Ectodermal cell (in vitro differentiated cells): ENCODE data around the gene HAPLN2.

Experiments used
- H3K27ac ChIP-seq: 2 replicates; pipeline ENCODE4 v1.7.0; 2013; ENCODE audit warnings: mild to moderate bottlenecking, low read depth, low read length; ENCODE audit not compliant: insufficient read depth, poor library complexity, severe bottlenecking
- H3K27me3 ChIP-seq: 2 replicates; pipeline ENCODE4 v1.7.0; 2013; ENCODE audit warnings: mild to moderate bottlenecking, low read length; ENCODE audit not compliant: insufficient read depth, control insufficient read depth, poor library complexity, severe bottlenecking
- H3K36me3 ChIP-seq: one replicate; pipeline ENCODE4 v1.7.0; 2013; ENCODE audit warnings: low read length; ENCODE audit not compliant: control insufficient read depth, insufficient read depth
- H3K4me1 ChIP-seq: one replicate; pipeline ENCODE4 v1.7.0; 2013; ENCODE audit warnings: low read length; ENCODE audit not compliant: control insufficient read depth, insufficient read depth
- H3K4me3 ChIP-seq: 2 replicates; pipeline ENCODE4 v1.7.0; 2013; ENCODE audit warnings: low read depth, low read length, control low read depth; ENCODE audit not compliant: insufficient read depth
- H3K9me3 ChIP-seq: 2 replicates; pipeline ENCODE4 v1.7.0; 2013; ENCODE audit warnings: mild to moderate bottlenecking, low read length, moderate library complexity; ENCODE audit not compliant: control insufficient read depth
- WGBS, 2 experiments: methylation state at CpG; one replicate each; pipeline ENCODE4 v1.1.7; 2013; ENCODE audit warnings: missing lambda C conversion rate in 2 of 2; 5-methylcytosine and 5-hydroxymethylcytosine counted together

HAPLN2 gene

GRCh38 chr1:156667610-156667967 is 48.4 kb downstream of the HAPLN2 start:
- H3K27ac ChIP-seq = no peak overlapping the region
- peaks cover 17% of the 10 kb centered on the region for H3K36me3 ChIP-seq
- no peaks in the 10 kb centered on the region for H3K9me3 ChIP-seq
- no peaks in the 10 kb centered on the region for H3K27me3 ChIP-seq
- H3K4me1 ChIP-seq = peaks cover 78% of the 10 kb centered on the region
- no peak overlapping the region for H3K4me3 ChIP-seq
- WGBS, 2 experiments = 46 to 47% methylated on average over 5 of the region's 5 CpGs

GRCh38 chr1:156667968-156668709 is 48.9 kb downstream of the HAPLN2 start:
- no peaks in the 10 kb centered on the region for H3K27me3 ChIP-seq
- H3K27ac ChIP-seq = no peak overlapping the region
- no peaks in the 10 kb centered on the region for H3K9me3 ChIP-seq
- no peak overlapping the region for H3K4me3 ChIP-seq
- peaks cover 23% of the 10 kb centered on the region for H3K36me3 ChIP-seq
- WGBS, 2 experiments = 42 to 46% methylated on average over 5 to 8 of the region's 9 CpGs
- peaks cover 78% of the 10 kb centered on the region for H3K4me1 ChIP-seq

DNA sequence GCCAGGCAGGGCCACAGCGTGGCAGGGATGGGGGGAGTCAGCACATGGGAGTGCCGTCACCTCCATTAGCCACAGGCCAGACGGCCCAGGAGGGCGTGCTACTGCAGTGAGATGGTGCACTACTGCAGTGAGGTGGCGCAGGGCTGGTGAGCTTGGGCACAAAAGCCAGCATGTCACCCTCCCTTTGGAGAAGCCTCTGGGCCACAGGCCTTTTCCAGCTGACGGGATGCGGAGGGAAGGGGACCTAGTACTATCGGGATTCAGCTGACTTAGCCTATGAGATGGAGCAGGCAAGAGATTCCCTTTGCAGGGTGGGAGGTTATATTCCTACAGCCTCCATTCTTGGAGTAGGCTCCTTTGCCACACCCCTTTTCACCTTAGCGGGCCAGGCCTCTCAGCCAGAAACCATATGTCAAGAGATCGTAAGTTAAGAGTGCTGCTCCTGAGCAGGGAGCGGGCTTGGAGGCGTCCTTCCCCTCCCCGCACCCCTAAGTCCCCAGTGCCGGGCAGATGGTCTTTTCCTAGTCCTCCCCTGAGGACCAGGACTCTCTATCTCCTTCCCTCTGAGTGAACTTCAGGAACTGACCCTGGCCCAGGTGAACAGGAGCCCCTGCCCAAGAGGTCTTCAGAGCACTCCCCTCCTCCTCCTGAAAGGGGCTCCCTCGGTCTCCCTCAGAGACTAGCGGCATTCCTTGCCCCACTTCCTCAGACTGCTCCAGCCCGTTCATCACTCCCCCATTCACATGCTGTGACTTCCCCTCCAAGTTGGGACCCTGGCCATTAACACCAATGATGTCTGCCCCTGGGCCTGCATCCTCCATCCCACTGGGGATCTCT is 49.8 kb downstream of the HAPLN2 start:
- 37% methylated on average over 17 of the region's 17 CpGs for WGBS, 2 experiments
- no peaks in the 10 kb centered on the region for H3K9me3 ChIP-seq
- no peak overlapping the region for H3K4me3 ChIP-seq
- peaks cover 25% of the 10 kb centered on the region for H3K36me3 ChIP-seq
- peaks cover 73% of the 10 kb centered on the region for H3K4me1 ChIP-seq
- no peaks in the 10 kb centered on the region for H3K27me3 ChIP-seq
- H3K27ac ChIP-seq = peak overlapping the region; percentile 38

GRCh38 chr1:156669794-156670193 is 50.6 kb downstream of the HAPLN2 start:
- no peaks in the 10 kb centered on the region for H3K9me3 ChIP-seq
- H3K4me3 ChIP-seq = no peak overlapping the region
- H3K27me3 ChIP-seq = no peaks in the 10 kb centered on the region
- 43 to 54% methylated on average over 5 of the region's 5 CpGs for WGBS, 2 experiments
- peaks cover 25% of the 10 kb centered on the region for H3K36me3 ChIP-seq
- no peak overlapping the region for H3K27ac ChIP-seq
- peaks cover 73% of the 10 kb centered on the region for H3K4me1 ChIP-seq

GRCh38 chr1:156670359-156670758 is 51.1 kb downstream of the HAPLN2 start:
- Histone ChIP-seq H3K9me3 (no peaks in the 10 kb centered on the region), H3K27me3 (no peaks in the 10 kb centered on the region), H3K36me3 (peaks cover 25% of the 10 kb centered on the region), H3K4me3 (no peak overlapping the region), H3K4me1 (peaks cover 67% of the 10 kb centered on the region), H3K27ac (no peak overlapping the region)
- 84 to 85% methylated on average over 6 of the region's 6 CpGs for WGBS, 2 experiments

DNA sequence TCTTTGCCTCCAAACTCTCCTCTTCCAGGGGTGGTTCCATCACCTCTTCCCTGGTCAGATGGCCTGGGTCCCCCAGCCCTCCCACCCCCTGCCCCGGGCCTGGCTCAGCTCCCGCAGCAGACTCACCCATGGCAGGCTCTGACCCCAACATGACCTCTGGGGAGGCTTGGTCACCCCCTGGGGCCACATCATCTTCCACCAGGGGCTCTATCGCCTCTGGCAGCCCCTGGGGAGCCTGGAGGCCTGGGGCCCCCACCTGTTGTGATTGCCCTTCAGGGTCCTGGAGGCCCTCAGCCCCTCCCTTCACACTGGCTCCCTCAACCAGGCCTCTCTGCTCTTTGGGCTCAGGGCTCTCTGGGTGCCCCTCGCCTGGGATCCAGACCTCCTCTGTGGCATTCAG is 51.6 kb downstream of the HAPLN2 start:
- H3K4me3 ChIP-seq = no peak overlapping the region
- no peaks in the 10 kb centered on the region for H3K9me3 ChIP-seq
- no peaks in the 10 kb centered on the region for H3K27me3 ChIP-seq
- H3K27ac ChIP-seq = no peak overlapping the region
- WGBS, 2 experiments = 66 to 68% methylated on average over 4 of the region's 4 CpGs
- H3K36me3 ChIP-seq = peaks cover 25% of the 10 kb centered on the region
- H3K4me1 ChIP-seq = peaks cover 63% of the 10 kb centered on the region

DNA sequence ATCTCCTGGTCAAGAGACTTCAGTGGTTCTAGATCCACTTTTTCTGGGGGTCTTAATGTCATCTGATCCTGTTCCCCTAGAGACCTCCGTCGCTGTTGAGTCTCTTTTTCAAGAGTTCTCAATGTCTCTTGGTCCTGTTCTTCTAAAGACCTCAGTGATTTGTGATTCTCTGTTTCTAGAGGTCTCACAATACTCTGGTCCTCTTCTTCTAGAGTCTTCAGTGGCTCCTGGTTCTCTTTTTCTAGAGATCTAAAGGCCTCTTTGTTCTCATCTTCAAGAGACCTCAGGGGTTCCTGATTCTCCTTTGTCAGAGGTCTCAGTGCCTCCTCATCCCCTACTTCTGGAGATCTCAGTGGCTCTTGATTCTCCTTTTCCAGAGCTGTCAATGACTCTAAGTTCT is 52.6 kb downstream of the HAPLN2 start:
- Histone ChIP-seq H3K27me3 (no peaks in the 10 kb centered on the region), H3K4me3 (no peak overlapping the region), H3K9me3 (no peaks in the 10 kb centered on the region), H3K4me1 (peaks cover 58% of the 10 kb centered on the region), H3K36me3 (peaks cover 25% of the 10 kb centered on the region), H3K27ac (no peak overlapping the region)
- 93 to 98% methylated on average over 2 of the region's 2 CpGs for WGBS, 2 experiments

DNA sequence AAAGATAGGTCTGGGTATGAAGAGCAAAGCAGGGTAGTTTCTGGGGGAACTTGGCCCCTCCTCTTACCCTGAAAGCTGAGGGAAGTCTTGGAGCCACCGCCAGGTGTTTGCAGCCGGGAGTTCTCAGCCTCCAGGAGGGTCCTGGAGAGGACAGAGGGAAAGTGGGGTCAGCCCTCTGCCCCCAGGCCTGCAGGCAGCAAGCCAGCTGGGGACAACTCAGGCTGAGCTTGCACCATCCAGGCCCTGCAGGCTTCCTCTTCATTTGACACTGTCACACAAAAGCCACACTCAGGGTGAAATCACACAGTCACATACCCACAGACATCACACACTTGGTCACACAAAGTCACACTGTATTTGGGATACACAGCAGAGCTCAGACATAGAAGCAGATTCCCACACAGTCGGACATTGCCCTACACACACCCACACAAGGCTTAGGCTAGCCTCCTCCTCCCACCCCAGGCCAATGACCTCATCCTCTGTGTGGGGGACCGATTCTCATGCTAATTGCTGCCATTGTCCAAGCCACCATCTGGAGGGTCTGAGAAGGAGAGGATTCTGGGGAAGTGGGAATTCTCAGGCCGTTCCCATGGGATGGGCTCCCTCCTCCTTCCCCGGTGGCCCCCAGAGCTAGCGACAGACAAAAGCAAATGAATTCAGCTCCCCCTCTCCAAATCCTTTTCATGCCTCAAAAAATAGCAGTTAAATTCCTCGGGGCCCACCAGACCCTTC is 54.3 kb downstream of the HAPLN2 start:
- peaks cover 52% of the 10 kb centered on the region for H3K4me1 ChIP-seq
- H3K27me3 ChIP-seq = peaks cover 3% of the 10 kb centered on the region
- H3K4me3 ChIP-seq = peak overlapping the region; percentile 95
- peak overlapping the region; percentile 98 for H3K27ac ChIP-seq
- H3K9me3 ChIP-seq = no peaks in the 10 kb centered on the region
- WGBS, 2 experiments = 2% methylated on average over 8 of the region's 8 CpGs
- H3K36me3 ChIP-seq = peaks cover 25% of the 10 kb centered on the region
